PC-3 (cell line): ENCODE data around the gene ODAM.
"Not testable (repeated sequence)": the region's sequence is repeated elsewhere in the genome, so short reads cannot be mapped to it uniquely, and the experiment has no call there.

Source experiments
- EZH2phosphoT487 ChIP-seq: fragments of 300-600 bp; sonication (generic); IDR thresholded peaks from 2 replicates; pipeline ENCODE4 v1.6.1; 2018; ENCODE audit warnings: mild to moderate bottlenecking, antibody characterized with exemption, low read length, borderline replicate concordance
- TF ChIP-seq, protein P1 (sequence below): fragments of 300-600 bp; sonication (generic); conservative IDR thresholded peaks from 2 replicates; pipeline ENCODE4 v1.5.1; 2017; ENCODE audit warnings: antibody characterized with exemption, low read depth, mild to moderate bottlenecking, low read length

DNA sequence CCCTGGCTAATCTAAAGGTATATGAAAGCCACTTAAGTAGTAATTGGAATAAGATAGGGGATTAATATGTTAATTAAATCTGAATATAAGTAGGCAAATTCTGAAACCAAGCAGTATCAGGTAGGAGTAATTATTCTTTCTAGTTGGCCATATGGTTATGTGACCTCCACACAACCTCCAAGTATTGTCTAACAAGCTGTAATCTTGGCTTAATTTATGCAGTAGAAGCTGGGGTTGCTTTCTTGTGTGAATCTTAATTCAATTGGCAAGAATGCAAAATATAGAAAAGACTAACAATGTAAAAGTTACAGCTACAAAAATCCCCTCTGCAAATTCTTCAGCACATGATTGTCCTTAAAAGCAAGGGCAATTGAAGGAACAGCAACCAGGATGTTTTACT lies 20.6 kb downstream of the ODAM start:
- TF ChIP-seq, protein P1, sequence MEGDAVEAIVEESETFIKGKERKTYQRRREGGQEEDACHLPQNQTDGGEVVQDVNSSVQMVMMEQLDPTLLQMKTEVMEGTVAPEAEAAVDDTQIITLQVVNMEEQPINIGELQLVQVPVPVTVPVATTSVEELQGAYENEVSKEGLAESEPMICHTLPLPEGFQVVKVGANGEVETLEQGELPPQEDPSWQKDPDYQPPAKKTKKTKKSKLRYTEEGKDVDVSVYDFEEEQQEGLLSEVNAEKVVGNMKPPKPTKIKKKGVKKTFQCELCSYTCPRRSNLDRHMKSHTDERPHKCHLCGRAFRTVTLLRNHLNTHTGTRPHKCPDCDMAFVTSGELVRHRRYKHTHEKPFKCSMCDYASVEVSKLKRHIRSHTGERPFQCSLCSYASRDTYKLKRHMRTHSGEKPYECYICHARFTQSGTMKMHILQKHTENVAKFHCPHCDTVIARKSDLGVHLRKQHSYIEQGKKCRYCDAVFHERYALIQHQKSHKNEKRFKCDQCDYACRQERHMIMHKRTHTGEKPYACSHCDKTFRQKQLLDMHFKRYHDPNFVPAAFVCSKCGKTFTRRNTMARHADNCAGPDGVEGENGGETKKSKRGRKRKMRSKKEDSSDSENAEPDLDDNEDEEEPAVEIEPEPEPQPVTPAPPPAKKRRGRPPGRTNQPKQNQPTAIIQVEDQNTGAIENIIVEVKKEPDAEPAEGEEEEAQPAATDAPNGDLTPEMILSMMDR: not testable (repeated sequence)
- TF ChIP-seq EZH2phosphoT487: not testable (repeated sequence)
